Stimulated activated naive CD4-positive, alpha-beta T cell treated with Interleukin-2 at 50 U/mL for 16 hours (primary cell): ENCODE measurements around the gene ADAMTSL3.

Experiments used
- DNase-seq: peaks from one replicate; lab custom pipeline; 2025; lab: John Stamatoyannopoulos, UW

Gene ADAMTSL3

GRCh38 chr15:83980637-83981036, 326.7 kb downstream of the ADAMTSL3 start:
- no peak for DNase-seq

DNA sequence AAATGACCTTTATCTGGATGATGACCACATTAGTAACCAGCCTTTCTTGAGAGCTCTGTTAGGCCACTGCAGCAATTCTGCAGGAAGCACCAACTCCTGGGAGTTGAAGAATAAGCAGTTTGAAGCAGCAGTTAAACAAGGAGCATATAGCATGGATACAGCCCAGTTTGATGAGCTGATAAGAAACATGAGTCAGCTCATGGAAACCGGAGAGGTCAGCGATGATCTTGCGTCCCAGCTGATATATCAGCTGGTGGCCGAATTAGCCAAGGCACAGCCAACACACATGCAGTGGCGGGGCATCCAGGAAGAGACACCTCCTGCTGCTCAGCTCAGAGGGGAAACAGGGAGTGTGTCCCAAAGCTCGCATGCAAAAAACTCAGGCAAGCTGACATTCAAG, 328.8 kb downstream of the ADAMTSL3 start:
- no peak for DNase-seq

GRCh38 chr15:83983634-83984458, 329.9 kb downstream of the ADAMTSL3 start:
- no peak for DNase-seq

DNA sequence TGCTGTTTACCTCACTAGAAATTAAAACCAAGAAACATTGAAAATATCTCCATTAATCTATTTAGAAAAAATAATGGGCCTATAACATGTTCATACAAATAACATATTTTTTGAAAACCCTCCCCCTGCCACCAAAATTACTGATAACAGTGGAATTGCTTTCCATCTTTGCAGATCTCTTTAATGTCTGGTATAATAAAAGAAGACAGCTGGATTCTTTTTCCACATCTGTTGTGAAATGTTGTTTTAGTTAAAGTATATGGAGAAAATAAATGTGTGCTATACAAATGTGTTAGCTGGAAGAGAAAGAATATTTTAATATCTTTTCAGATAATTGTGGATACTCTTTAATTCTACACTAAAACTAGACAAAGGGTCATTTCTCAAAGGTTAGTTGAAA, 330.7 kb downstream of the ADAMTSL3 start:
- DNase-seq: no peak

- no peak for DNase-seq
Observed at GRCh38 chr15:83991163-83991562, 337.2 kb downstream of the ADAMTSL3 start.

GRCh38 chr15:83992324-83993031, 338.6 kb downstream of the ADAMTSL3 start:
- DNase-seq: no peak

DNA sequence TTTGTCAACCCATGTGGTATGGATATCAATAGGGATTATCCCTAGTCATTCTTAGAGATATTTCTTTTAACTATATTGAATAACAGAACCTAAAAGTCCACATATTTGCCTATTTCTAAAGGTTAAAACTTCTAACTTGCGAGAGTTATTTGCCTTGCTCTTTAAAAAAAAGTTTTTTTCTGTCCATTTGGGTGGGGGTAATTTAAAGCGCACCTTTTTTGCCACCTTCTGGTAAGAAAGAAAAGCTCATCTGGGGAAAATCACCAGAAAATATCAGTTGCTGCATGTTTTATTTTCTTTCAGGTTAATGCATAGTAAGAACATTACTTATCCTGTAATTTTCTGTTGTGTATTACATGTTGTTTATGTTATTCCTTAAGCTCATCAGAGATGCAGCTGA, 339.7 kb downstream of the ADAMTSL3 start:
- DNase-seq: no peak

DNA sequence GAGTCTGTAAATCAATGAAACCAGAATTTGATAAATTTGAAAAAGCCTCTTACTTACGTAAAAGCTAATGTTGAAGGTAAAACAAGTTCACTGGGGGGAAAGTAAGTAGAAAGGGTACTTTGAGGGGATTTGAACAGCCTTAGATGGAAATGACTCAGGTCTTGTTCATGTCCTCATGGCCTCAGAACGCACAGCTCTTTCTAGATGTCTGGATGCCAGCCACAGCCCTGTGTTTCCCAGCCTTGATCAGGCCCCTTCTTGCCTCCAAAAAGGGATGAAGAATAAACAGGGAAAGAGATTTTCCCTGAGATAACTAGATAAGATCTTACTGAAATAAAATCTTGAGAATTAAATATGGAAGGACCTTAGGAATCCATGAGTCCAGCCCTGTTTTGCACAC, 344.6 kb downstream of the ADAMTSL3 start:
- no peak for DNase-seq

GRCh38 chr15:83999396-84000135, 345.6 kb downstream of the ADAMTSL3 start:
- DNase-seq: no peak

DNA sequence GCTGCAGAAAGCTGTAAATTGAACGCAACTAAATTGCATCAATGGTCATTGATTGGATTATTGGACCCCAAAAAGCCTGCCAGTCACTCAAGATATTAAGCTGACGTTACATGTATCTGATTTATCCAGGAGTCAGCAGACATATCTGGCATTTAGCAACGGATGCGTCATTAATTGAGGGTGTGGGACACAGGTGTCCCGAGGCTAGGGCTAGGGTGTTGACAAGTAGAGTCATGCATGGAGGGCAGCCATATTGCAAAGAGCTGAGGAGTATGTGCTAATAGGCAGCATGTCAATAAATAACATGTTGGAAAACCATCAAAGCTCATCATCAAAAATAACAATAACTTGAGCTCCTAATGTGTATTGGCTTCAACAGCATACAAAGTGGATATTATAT, 347.1 kb downstream of the ADAMTSL3 start:
- no peak for DNase-seq

- DNase-seq: no peak
Observed at GRCh38 chr15:84001655-84002054, 347.7 kb downstream of the ADAMTSL3 start.

- DNase-seq: no peak
Observed at GRCh38 chr15:84003791-84004503, 350.0 kb downstream of the ADAMTSL3 start.

DNA sequence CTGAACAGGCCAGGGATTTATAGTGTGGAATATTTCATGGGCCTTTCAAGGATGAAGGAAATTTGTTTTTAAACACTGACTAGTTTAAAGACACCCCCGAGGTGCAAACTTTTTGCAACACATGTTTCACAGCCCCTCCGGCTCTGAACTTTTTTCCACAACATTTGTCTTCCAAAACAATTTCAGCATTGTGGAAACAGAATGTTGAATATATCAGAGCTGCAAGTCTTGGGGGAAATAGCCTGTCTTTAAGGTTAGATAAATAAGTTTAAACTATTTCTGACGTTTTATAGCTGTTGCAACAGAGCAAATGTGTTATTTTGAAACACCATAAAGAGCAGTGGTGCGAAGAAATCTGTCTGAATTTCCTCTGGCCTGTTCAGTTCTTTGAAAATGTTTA, 352.5 kb downstream of the ADAMTSL3 start:
- no peak for DNase-seq

DNA sequence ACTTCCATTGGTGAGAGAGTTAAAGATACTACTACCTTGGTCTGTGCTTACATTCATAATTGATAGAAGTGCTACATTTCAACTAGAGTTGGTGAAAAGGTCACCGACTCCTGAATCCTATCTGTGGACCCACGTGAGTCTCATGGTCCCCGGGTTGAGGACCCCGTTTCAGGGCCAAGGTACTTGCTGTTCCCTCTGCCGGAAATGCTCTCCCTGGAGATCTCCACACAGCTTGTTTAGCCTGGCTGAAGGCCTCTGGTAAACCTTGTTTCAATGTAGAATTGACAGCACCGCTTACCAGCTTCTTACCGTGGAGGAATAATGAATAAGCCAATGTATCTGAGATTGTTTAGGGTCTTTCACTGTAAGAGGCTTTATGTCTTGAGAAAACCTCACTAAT, 355.7 kb downstream of the ADAMTSL3 start:
- no peak for DNase-seq

DNA sequence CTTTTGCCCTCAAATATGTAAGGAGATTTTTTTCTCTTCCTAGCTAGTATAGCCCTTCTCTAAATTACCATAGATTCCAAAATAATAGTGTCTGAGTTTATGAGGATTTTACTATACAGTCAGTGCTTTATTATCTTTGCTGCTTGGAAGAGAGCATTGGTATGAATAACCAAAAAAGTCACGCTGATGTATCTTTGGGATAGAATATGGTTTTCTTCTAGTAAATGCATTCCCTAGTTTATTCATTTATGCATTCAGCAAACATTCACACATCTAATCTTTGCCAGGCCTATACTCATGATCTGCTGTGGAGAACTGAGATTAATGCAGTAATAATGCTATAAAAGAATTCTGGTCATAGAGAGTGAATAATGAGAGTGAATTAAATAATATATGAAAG, 356.3 kb downstream of the ADAMTSL3 start:
- no peak for DNase-seq

- no peak for DNase-seq
Observed at GRCh38 chr15:84016371-84016770, 362.4 kb downstream of the ADAMTSL3 start.

DNA sequence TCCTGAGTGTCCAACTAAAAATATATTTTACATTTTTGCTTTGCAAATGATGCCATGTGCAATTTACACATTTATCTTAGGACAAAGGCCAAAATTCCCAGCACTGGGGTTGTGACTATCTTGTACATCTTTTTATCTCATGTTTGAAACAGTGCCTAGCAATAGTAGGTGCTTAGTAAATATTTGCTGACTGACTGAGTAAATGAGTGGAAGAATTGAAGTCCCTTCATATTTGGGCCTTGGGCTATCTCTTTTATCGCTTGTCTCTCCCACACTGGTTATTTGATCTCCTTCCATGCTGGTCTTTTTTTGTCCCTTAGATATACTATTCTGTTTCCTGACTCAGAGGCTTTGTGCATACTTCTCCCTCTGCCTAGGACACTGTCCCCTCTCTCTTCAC, 368.6 kb downstream of the ADAMTSL3 start:
- DNase-seq: no peak

GRCh38 chr15:84023636-84024035, 369.7 kb downstream of the ADAMTSL3 start:
- no peak for DNase-seq

- DNase-seq: no peak
Observed at GRCh38 chr15:84033793-84034553, 380.1 kb downstream of the ADAMTSL3 start.

DNA sequence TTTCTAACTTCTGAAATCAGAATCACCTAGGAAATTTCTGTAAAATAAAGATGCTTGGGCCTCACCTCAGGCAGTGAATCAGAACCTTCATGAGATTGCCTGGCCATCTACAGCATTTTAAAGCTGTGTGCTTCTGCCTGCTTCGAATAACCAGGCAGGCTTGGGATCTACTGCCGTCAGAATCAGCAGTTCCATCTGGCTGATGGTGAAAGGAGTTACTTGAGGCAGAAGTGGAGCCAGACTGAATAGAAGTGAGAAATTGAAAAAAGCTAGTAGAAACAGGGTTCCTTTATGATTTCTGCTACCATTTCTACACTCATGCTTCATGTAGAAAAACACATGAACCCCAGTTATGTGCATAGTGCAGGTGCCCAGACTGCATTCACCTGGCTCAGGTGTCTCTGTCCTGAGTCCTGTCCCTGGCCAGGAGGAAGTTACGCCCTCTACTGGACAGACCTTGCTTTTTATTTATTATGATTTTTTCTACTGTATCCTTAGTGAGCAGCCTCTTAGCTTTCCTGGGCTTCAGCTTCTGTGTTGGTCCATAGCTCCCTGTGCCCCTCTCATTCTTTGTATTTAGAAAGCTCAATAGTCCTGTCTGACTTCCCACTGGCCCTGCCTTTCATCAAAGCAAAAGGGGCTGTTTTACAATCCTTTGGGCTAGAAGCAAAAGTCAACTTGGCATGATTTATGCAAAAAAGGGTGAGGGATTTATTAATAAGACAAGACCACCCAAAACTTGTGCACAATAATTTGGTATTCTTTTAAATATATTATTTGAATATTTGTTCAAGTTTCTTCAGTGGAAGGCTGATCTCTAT, 380.9 kb downstream of the ADAMTSL3 start:
- DNase-seq: no peak

DNA sequence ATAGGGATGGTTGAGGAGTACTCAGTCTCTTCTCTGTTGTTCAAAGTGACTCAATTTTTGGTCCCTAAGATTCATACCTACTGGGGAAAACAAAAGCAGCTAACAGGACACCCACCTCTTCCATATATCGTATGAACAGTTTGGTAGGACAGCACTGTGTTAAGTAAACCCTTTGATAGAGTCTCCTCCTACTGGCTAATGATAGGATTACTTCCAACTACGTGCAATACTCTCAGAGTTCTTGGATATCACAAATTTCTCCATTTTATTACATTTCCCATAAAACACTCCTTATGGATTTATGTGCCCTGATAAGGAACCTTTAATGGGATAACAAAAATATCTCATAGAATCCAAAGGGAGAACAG, 381.5 kb downstream of the ADAMTSL3 start:
- DNase-seq: no peak
